Trophoblast cell (in vitro differentiated cells and primary cell): ENCODE data around the gene HSF4.

Experiments used
- DNase-seq, 2 donors: peaks; one replicate each; pipeline ENCODE4 v3.0.0-alpha.2; 2016
- H2AFZ ChIP-seq: 2 replicates; pipeline ENCODE4 v1.6.1; 2013; ENCODE audit warnings: low read length, moderate library complexity, mild to moderate bottlenecking; ENCODE audit not compliant: insufficient read depth, poor library complexity
- H2AK5ac ChIP-seq: 2 replicates; pipeline ENCODE4 v1.6.1; 2013; ENCODE audit warnings: mild to moderate bottlenecking, low read length
- H2BK120ac ChIP-seq: 2 replicates; pipeline ENCODE4 v1.6.1; 2013; ENCODE audit warnings: low read length, mild to moderate bottlenecking, moderate library complexity; ENCODE audit not compliant: insufficient read depth, poor library complexity
- H2BK12ac ChIP-seq: 2 replicates; pipeline ENCODE4 v1.6.1; 2013; ENCODE audit warnings: mild to moderate bottlenecking, low read length, moderate library complexity
- H2BK5ac ChIP-seq: 2 replicates; pipeline ENCODE4 v1.6.1; 2013; ENCODE audit warnings: low read length, low read depth, moderate library complexity, mild to moderate bottlenecking; ENCODE audit not compliant: poor library complexity
- H3K14ac ChIP-seq: 2 replicates; pipeline ENCODE4 v1.6.1; 2013; ENCODE audit warnings: mild to moderate bottlenecking, low read length
- H3K18ac ChIP-seq: 2 replicates; pipeline ENCODE4 v1.6.1; 2013; ENCODE audit warnings: mild to moderate bottlenecking, low read length
- H3K23ac ChIP-seq: 2 replicates; pipeline ENCODE4 v1.6.1; 2013; ENCODE audit warnings: low read length
- H3K27ac ChIP-seq: 2 replicates; pipeline ENCODE4 v1.5.1; 2013; ENCODE audit warnings: low read depth, mild to moderate bottlenecking, inconsistent platforms, low read length, moderate library complexity
- H3K27me3 ChIP-seq: 2 replicates; pipeline ENCODE4 v1.6.1; 2013; ENCODE audit warnings: inconsistent platforms, mild to moderate bottlenecking, low read length, moderate library complexity; ENCODE audit not compliant: insufficient read depth
- H3K36me3 ChIP-seq, 2 experiments: 1 replicate in 1 of 2; 2 replicates in 1 of 2; pipeline ENCODE4 v1.6.1; 2013; ENCODE audit warnings: low read length in 2 of 2, mild to moderate bottlenecking in 2 of 2, moderate library complexity in 1 of 2; ENCODE audit not compliant: insufficient read depth in 2 of 2, control insufficient read depth in 1 of 2
- H3K4ac ChIP-seq: 2 replicates; pipeline ENCODE4 v1.6.1; 2013; ENCODE audit warnings: low read depth, mild to moderate bottlenecking, low read length, moderate library complexity
- H3K4me1 ChIP-seq, 2 experiments: 1 replicate in 1 of 2; 2 replicates in 1 of 2; pipeline ENCODE4 v1.6.1; 2013; ENCODE audit warnings: low read length in 2 of 2, mild to moderate bottlenecking in 2 of 2, moderate library complexity in 1 of 2; ENCODE audit not compliant: insufficient read depth in 2 of 2, control insufficient read depth in 1 of 2
- H3K4me2 ChIP-seq: 2 replicates; pipeline ENCODE4 v1.6.1; 2013; ENCODE audit warnings: inconsistent platforms, mild to moderate bottlenecking, low read length, moderate library complexity
- H3K4me3 ChIP-seq: 2 replicates; pipeline ENCODE4 v1.5.1; 2013; ENCODE audit warnings: mild to moderate bottlenecking, low read depth, low read length, inconsistent platforms
- H3K79me1 ChIP-seq: one replicate; pipeline ENCODE4 v1.6.1; 2013; ENCODE audit warnings: low read length
- H3K79me2 ChIP-seq: 2 replicates; pipeline ENCODE4 v1.6.1; 2013; ENCODE audit warnings: low read length, mild to moderate bottlenecking; ENCODE audit not compliant: control insufficient read depth, insufficient read depth, poor library complexity
- H3K9ac ChIP-seq: 2 replicates; pipeline ENCODE4 v1.6.1; 2013; ENCODE audit warnings: mild to moderate bottlenecking, low read length
- H3K9me3 ChIP-seq: 2 replicates; pipeline ENCODE4 v1.6.1; 2013; ENCODE audit warnings: low read depth, mild to moderate bottlenecking, control low read depth, inconsistent platforms, low read length; ENCODE audit not compliant: insufficient read depth
- H4K12ac ChIP-seq: 2 replicates; pipeline ENCODE4 v1.6.1; 2013; ENCODE audit warnings: low read depth, mild to moderate bottlenecking, low read length, moderate library complexity
- H4K8ac ChIP-seq: 2 replicates; pipeline ENCODE4 v1.6.1; 2013; ENCODE audit warnings: low read depth, mild to moderate bottlenecking, low read length, moderate library complexity
- H4K91ac ChIP-seq: one replicate; pipeline ENCODE4 v1.6.1; 2013; ENCODE audit warnings: low read depth, mild to moderate bottlenecking, low read length, moderate library complexity
- WGBS: extraction: QIAGEN DNeasy Blood & Tissue Kit; methylation state at CpG from one replicate; pipeline ENCODE4 v1.1.7; 2013; ENCODE audit warnings: missing lambda C conversion rate; ENCODE audit not compliant: insufficient read length, insufficient coverage; ENCODE audit errors: extremely low coverage; 5-methylcytosine and 5-hydroxymethylcytosine counted together

HSF4 gene

GRCh38 chr16:67150047-67150832 lies 14.3 kb upstream of the HSF4 start:
- Histone ChIP-seq H3K4me1 (peaks cover 6 to 11% of the 10 kb centered on the region in 2 experiments), H2BK5ac (no peak overlapping the region), H3K27me3 (peaks cover 26% of the 10 kb centered on the region), H4K8ac (peak overlapping the region; percentile 69), H3K36me3 (peaks cover 33 to 34% of the 10 kb centered on the region in 2 experiments), H3K79me2 (no peaks in the 10 kb centered on the region), H3K4me3 (peak overlapping the region; percentile 73), H3K9me3 (peaks cover 15% of the 10 kb centered on the region), H3K18ac (peak overlapping the region; percentile 31), H3K79me1 (peaks cover 6% of the 10 kb centered on the region), H3K23ac (no peak overlapping the region), H2AK5ac (no peak overlapping the region), H2BK120ac (no peak overlapping the region), H4K12ac (peak overlapping the region; percentile 39), H3K4ac (peak overlapping the region; percentile 15), H3K9ac (peak overlapping the region; percentile 45), H2AFZ (peak overlapping the region; percentile 74), H3K27ac (no peak overlapping the region), H3K4me2 (peak overlapping the region; percentile 91), H3K14ac (peak overlapping the region; percentile 36), H4K91ac (peak overlapping the region; percentile 62), H2BK12ac (no peak overlapping the region)
- WGBS = no CpG with 5 or more reads among the region's 94 CpGs
- DNase-seq = no peak

GRCh38 chr16:67150833-67151396 lies 13.6 kb upstream of the HSF4 start, which contains the start of gene B3GNT9:
TSS of gene B3GNT9 (minus strand) at chr16:67150998. CDS start at chr16:67150485, 513 bp downstream.
- Histone ChIP-seq H3K4ac (peak within 1 kb of the TSS; percentile 15), H4K91ac (peak within 1 kb of the TSS; percentile 62), H4K12ac (peak within 1 kb of the TSS; percentile 39), H2BK120ac (no peak within 1 kb of the TSS), H3K27ac (no peak within 1 kb of the TSS), H2BK5ac (no peak within 1 kb of the TSS), H3K9me3 (peaks cover 15% of the 10 kb centered on the region), H3K4me1 (peaks cover 6 to 11% of the 10 kb centered on the region in 2 experiments), H2AFZ (peak within 1 kb of the TSS; percentile 74), H3K4me2 (peak within 1 kb of the TSS; percentile 91), H3K4me3 (peak within 1 kb of the TSS; percentile 73), H3K23ac (no peak within 1 kb of the TSS), H4K8ac (peak within 1 kb of the TSS; percentile 69), H3K27me3 (peaks cover 32% of the 10 kb centered on the region), H2BK12ac (no peak within 1 kb of the TSS), H3K18ac (peak within 1 kb of the TSS; percentile 31), H2AK5ac (no peak within 1 kb of the TSS), H3K79me1 (peaks cover 6% of the 10 kb centered on the region), H3K36me3 (peaks cover 27 to 32% of the 10 kb centered on the region in 2 experiments), H3K79me2 (no peaks in the 10 kb centered on the region), H3K14ac (peak within 1 kb of the TSS; percentile 36), H3K9ac (peak within 1 kb of the TSS; percentile 45)
- WGBS = no CpG with 5 or more reads among the region's 34 CpGs
- DNase-seq = no peak

- peaks cover 20 to 27% of the 10 kb centered on the region in 2 experiments for H3K36me3 ChIP-seq
- H3K9me3 ChIP-seq = peaks cover 16% of the 10 kb centered on the region
- H4K12ac ChIP-seq = no peak overlapping the region
- H4K8ac ChIP-seq = peak overlapping the region; percentile 69
- H3K23ac ChIP-seq = no peak overlapping the region
- H3K4me3 ChIP-seq = no peak overlapping the region
- peaks cover 6% of the 10 kb centered on the region for H3K79me1 ChIP-seq
- peak; percentile 11 to 21 for DNase-seq
- WGBS = no CpG with 5 or more reads among the region's 8 CpGs
- no peak overlapping the region for H3K18ac ChIP-seq
- no peak overlapping the region for H2BK5ac ChIP-seq
- H2AFZ ChIP-seq = no peak overlapping the region
- H3K79me2 ChIP-seq = no peaks in the 10 kb centered on the region
- H3K27me3 ChIP-seq = peaks cover 38% of the 10 kb centered on the region
- H4K91ac ChIP-seq = no peak overlapping the region
- no peak overlapping the region for H3K4ac ChIP-seq
- peak overlapping the region; percentile 91 for H3K4me2 ChIP-seq
- H3K14ac ChIP-seq = no peak overlapping the region
- no peak overlapping the region for H2BK120ac ChIP-seq
- H3K9ac ChIP-seq = no peak overlapping the region
- H3K4me1 ChIP-seq = peaks cover 6 to 11% of the 10 kb centered on the region in 2 experiments
- H2BK12ac ChIP-seq = no peak overlapping the region
- H3K27ac ChIP-seq = no peak overlapping the region
- H2AK5ac ChIP-seq = no peak overlapping the region
These were observed 13.0 kb upstream of the HSF4 start for GRCh38 chr16:67151431-67152097.

GRCh38 chr16:67154578-67155294 lies 9.8 kb upstream of the HSF4 start:
- H3K9ac ChIP-seq = no peak overlapping the region
- no peak overlapping the region for H4K91ac ChIP-seq
- H3K14ac ChIP-seq = no peak overlapping the region
- no peak overlapping the region for H3K4me3 ChIP-seq
- H3K18ac ChIP-seq = no peak overlapping the region
- no peak overlapping the region for H2BK12ac ChIP-seq
- no peaks in the 10 kb centered on the region for H3K36me3 ChIP-seq
- no peak for DNase-seq
- H3K27me3 ChIP-seq = peaks cover 60% of the 10 kb centered on the region
- WGBS = no CpG with 5 or more reads among the region's 61 CpGs
- H3K9me3 ChIP-seq = peaks cover 13% of the 10 kb centered on the region
- peaks cover 10% of the 10 kb centered on the region for H3K79me1 ChIP-seq
- H3K23ac ChIP-seq = no peak overlapping the region
- no peak overlapping the region for H2BK5ac ChIP-seq
- H3K4me2 ChIP-seq = peak overlapping the region; percentile 51
- H3K27ac ChIP-seq = no peak overlapping the region
- H4K8ac ChIP-seq = no peak overlapping the region
- no peak overlapping the region for H2AK5ac ChIP-seq
- no peak overlapping the region for H2BK120ac ChIP-seq
- H4K12ac ChIP-seq = no peak overlapping the region
- no peak overlapping the region for H2AFZ ChIP-seq
- H3K4me1 ChIP-seq = peaks cover 6 to 15% of the 10 kb centered on the region in 2 experiments
- H3K79me2 ChIP-seq = peaks cover 4% of the 10 kb centered on the region
- H3K4ac ChIP-seq = no peak overlapping the region
